ENCODE results near the gene NKTR. TPM values are rescaled to one million over a fixed set of nuclear protein-coding genes. Genes with fewer than 3 reads are reported as not detected.

NKTR gene
- total RNA-seq, 1 experiment from 2014 or later: 79.8 TPM

DNA sequence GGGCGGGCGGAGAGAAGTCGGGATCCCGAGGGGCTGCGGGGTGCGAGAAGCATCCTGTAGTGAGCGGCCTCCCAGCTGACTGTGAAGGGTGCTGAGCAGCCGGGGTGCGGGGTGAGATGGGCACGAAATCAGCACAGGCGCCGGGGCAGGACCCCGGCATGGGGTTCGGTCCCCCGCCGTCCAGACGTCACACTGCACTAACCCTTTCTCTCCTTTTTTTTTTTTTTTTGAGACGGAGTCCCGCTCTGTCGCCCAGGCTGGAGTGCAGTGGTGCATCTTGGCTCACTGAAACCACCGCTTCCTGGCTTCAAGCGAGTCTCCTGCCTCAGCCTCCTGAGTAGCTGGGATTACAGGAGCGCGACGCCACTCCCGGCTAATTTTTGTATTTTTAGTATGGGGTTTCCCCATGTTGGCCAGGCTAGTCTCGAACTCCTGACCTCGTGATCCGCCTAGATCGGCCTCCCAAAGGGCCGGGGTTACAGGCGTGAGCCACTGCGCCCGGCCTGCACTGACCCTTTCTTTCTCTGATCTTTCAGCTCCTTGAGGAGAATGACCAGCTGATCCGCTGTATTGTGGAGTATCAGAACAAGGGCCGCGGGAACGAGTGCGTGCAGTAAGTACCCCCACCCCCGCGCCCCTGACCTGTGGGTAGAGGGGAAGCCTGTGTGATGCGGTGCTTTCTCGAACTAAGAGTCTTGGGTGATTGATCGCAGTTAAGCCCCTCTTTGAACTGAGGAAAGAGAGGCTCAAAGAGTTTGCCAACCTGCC, 9.3 kb upstream of the NKTR start:
- TF ChIP-seq, protein P1, sequence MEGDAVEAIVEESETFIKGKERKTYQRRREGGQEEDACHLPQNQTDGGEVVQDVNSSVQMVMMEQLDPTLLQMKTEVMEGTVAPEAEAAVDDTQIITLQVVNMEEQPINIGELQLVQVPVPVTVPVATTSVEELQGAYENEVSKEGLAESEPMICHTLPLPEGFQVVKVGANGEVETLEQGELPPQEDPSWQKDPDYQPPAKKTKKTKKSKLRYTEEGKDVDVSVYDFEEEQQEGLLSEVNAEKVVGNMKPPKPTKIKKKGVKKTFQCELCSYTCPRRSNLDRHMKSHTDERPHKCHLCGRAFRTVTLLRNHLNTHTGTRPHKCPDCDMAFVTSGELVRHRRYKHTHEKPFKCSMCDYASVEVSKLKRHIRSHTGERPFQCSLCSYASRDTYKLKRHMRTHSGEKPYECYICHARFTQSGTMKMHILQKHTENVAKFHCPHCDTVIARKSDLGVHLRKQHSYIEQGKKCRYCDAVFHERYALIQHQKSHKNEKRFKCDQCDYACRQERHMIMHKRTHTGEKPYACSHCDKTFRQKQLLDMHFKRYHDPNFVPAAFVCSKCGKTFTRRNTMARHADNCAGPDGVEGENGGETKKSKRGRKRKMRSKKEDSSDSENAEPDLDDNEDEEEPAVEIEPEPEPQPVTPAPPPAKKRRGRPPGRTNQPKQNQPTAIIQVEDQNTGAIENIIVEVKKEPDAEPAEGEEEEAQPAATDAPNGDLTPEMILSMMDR (conservative IDR thresholded peaks at IDR 0.05): no peak
- no peak overlapping the region for H3K4ac ChIP-seq (ENCODE audit: low read depth, low read length)
- H3K27me3 ChIP-seq (ENCODE audit: insufficient read depth, low read length): no peaks in the 10 kb centered on the region
- peaks cover 6% of the 10 kb centered on the region for H3K23me2 ChIP-seq (ENCODE audit: insufficient read length, low read depth, low read length, poor library complexity, severe bottlenecking)
- H3K79me2 ChIP-seq (ENCODE audit: insufficient read depth, low read length): no peaks in the 10 kb centered on the region; the same call in 1 of the 2 replicates
- peak overlapping the region; percentile 87 for H4K91ac ChIP-seq (ENCODE audit: insufficient read length, low read depth, low read length)
- H3K9ac ChIP-seq (ENCODE audit: extremely low read depth, insufficient read length, low read length): peak overlapping the region; percentile 85
- H4K8ac ChIP-seq (replicated peaks; ENCODE audit: insufficient read length, low read depth, low read length): no peak overlapping the region
- no peak overlapping the region for H3K27ac ChIP-seq (ENCODE audit: insufficient read length, low read depth, low read length)
- Mint-ChIP-seq H3K9me3 (no peaks in the 10 kb centered on the region), H3K4me1 (peaks cover 47 to 53% of the 10 kb centered on the region in 2 experiments), H3K27me3 (ENCODE audit: low read depth) (peaks cover 1% of the 10 kb centered on the region), H3K27ac (peak overlapping the region; percentile 91 to 98 (median 96)), H3K4me3 (peak overlapping the region; percentile 92 to 93), H3K36me3 (ENCODE audit: insufficient read depth in 1 of 3, low read depth in 3 of 3) (peaks cover 20 to 36% (median 28%) of the 10 kb centered on the region in 3 experiments)
- no peak for DNase-seq
- H2BK20ac ChIP-seq (ENCODE audit: low read depth, low read length, poor library complexity, severe bottlenecking): no peak overlapping the region
- H4K5ac ChIP-seq (ENCODE audit: insufficient read length, low read depth, low read length): no peak overlapping the region
- H3K4me1 ChIP-seq (ENCODE audit: insufficient read depth, low read length): no peaks in the 10 kb centered on the region; the same call in 1 of the 2 replicates
- no peak overlapping the region for H3K56ac ChIP-seq (ENCODE audit: insufficient read length, low read depth, low read length)
- H2AK5ac ChIP-seq (ENCODE audit: insufficient read length, low read length): no peak overlapping the region
- H3K18ac ChIP-seq (ENCODE audit: insufficient read length, low read depth, low read length): peak overlapping the region; percentile 46
- no peaks in the 10 kb centered on the region for H3K9me3 ChIP-seq (ENCODE audit: control insufficient read depth, low read depth, low read length)
- no peak overlapping the region for H2AFZ ChIP-seq (ENCODE audit: low read length)
- H3K79me1 ChIP-seq (ENCODE audit: insufficient read depth, low read depth, low read length, poor library complexity, severe bottlenecking): no peaks in the 10 kb centered on the region
- H3T11ph ChIP-seq (ENCODE audit: low read length): no peak overlapping the region
- H2BK5ac ChIP-seq (ENCODE audit: insufficient read length, low read length): no peak overlapping the region
- H3K23ac ChIP-seq (ENCODE audit: insufficient read length, low read depth, low read length): no peak overlapping the region
- no peak overlapping the region for H2BK120ac ChIP-seq (ENCODE audit: low read depth, low read length, poor library complexity, severe bottlenecking)
- WGBS (ENCODE audit: extremely low coverage, insufficient read length, low lambda C conversion rate): no CpG with 5 or more reads among the region's 44 CpGs
- no peak overlapping the region for H2BK12ac ChIP-seq (ENCODE audit: insufficient read length, low read depth, low read length)
- no peaks in the 10 kb centered on the region for H4K20me1 ChIP-seq (ENCODE audit: control insufficient read depth, insufficient read depth, insufficient read length)
- H3K4me2 ChIP-seq (ENCODE audit: insufficient read depth, insufficient read length, low read length): peak overlapping the region; percentile 60
- peak overlapping the region; percentile 73 for H3K14ac ChIP-seq (ENCODE audit: insufficient read depth, low read length)
- no peak overlapping the region for H2BK15ac ChIP-seq (ENCODE audit: low read depth, low read length)

Measured in H9 (cell line).